PC-9 (cell line): Measurements from ENCODE around the gene SNAP91.
A peak's percentile ranks its signal among the peaks of the same experiment; 100 is the strongest.

ENCODE experiments used
- CTCF ChIP-seq: fragments of 200-600 bp; sonication (generic); conservative IDR thresholded peaks from 2 replicates; pipeline ENCODE4 v1.6.1; 2017; ENCODE audit warnings: mixed run types, antibody characterized with exemption, mild to moderate bottlenecking, moderate library complexity
- EZH2 ChIP-seq: fragments of 200-600 bp; sonication (generic); IDR thresholded peaks from 2 replicates; pipeline ENCODE4 v1.8.0; 2017; ENCODE audit warnings: antibody characterized with exemption, low read depth

- TF ChIP-seq CTCF: peak; percentile 80
- no peak for TF ChIP-seq EZH2
These were observed 172.8 kb downstream of the SNAP91 start for GRCh38 chr6:83536034-83536646.
